Uterus (tissue), 4 donors: ENCODE data around the gene ZNF608. TPM values are rescaled to one million over a fixed set of nuclear protein-coding genes. Genes with fewer than 3 reads are reported as not detected.

Source experiments
- DNase-seq, 2 donors: peaks; one replicate each; pipeline ENCODE4 v3.0.0-alpha.2; 2019 to 2020
- H3K27ac ChIP-seq, 2 donors: fragments of 200-600 bp; sonication (generic); 1 replicate in 1 of 2; 2 replicates in 1 of 2; pipeline ENCODE4 v1.5.1; 2016 to 2018
- H3K27me3 ChIP-seq, 2 donors: fragments of 200-600 bp; sonication (generic); one replicate each; pipeline ENCODE4 v1.5.1; 2018 to 2019; ENCODE audit warnings: control low read depth in 1 of 2
- H3K36me3 ChIP-seq, 2 donors: fragments of 200-600 bp; sonication (generic); one replicate each; pipeline ENCODE4 v1.5.1; 2019; ENCODE audit warnings: control low read depth in 1 of 2
- H3K4me1 ChIP-seq, 2 donors: fragments of 200-600 bp; sonication (generic); one replicate each; pipeline ENCODE4 v1.5.1; 2018 to 2019; ENCODE audit warnings: control low read depth in 1 of 2
- H3K4me3 ChIP-seq, 2 donors: fragments of 200-600 bp; sonication (generic); 1 replicate in 1 of 2; 2 replicates in 1 of 2; pipeline ENCODE4 v1.5.1; 2018 to 2019; ENCODE audit warnings: mild to moderate bottlenecking in 1 of 2
- H3K9me3 ChIP-seq, 2 donors: fragments of 200-600 bp; sonication (generic); one replicate each; pipeline ENCODE4 v1.5.1; 2019; ENCODE audit warnings: control low read depth in 1 of 2
- POLR2A ChIP-seq, 2 donors: fragments of 450-650 bp; IDR thresholded peaks; one replicate each; pipeline ENCODE4 v1.6.1; 2016; ENCODE audit warnings: antibody characterized with exemption in 2 of 2, mild to moderate bottlenecking in 1 of 2, moderate library complexity in 1 of 2
- intact Hi-C: fragments of 100-400 bp; cut with DNase I; formaldehyde crosslinking; loops from one replicate; pipeline ENCODE4 v1.15.1; 2023; ENCODE audit warnings: low total_unique reads
- total RNA-seq, 4 donors: library from RNA; depleted of rRNA in 3 of 4; stranded (reverse); fragments of >200 nt in 3 of 4; gene quantifications; one replicate each; pipeline versions ENCODE4 v1.1.0 to v1.2.4, GENCODE V29; 2014 to 2023
- TF ChIP-seq, protein P1 (sequence below), 4 experiments: fragments of 200-600 bp in 2 of 4; fragments of 450-650 bp in 2 of 4; sonication (generic) in 2 of 4; IDR thresholded peaks; one replicate each; pipeline ENCODE4 v1.5.1; 2016 to 2019; ENCODE audit warnings: antibody characterized with exemption in 4 of 4, mild to moderate bottlenecking in 2 of 4, moderate library complexity in 1 of 4
- donor health status: DM: yes; HTN: yes; CAD: no.

ZNF608 gene
- total RNA-seq, 4 donors from 2014 or later: 11.1 to 1,086 (median 59.0) TPM

DNA sequence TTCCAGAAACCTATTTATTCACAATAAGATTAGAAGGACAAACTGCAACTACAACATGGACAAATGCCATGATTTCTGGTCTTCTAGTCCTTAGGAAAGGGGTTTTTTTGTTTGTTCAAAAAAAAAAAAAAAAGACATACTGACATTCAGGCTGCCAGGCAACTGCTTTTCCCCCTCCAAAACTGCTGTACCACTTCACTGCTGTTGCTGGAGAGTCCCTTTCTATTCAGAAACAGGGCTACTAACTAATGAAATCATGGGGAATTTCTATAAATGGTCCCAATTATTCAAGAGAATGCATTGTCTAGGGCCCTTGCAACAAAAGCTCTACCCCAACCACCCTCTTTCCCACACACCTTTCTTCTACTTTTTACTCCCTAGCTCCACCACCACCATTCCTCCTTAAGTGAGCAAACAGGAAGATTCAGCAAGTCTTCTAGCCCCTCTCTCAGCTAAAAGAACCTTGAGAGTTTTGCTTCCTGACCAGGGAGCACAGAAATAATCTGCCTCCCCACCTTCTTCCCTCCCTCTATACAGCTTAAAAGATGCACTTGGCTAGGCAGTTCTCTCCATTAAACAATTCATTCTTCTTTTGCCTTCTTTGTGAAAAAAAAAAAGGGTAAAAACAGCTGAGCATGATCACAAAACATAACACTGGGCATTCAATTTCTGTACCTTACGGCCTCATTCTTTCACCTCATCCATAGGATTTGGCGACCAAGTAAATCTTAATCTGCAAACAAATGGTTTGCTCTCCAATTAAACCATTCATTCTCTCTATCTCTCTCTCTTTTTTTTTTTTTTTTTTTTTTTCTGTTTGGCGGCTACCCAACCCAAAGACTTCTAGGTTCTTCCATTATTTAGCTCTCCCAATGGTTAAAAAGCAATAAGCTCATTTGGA lies 13.8 kb downstream of the ZNF608 start:
- Histone ChIP-seq H3K9me3 (no peaks in the 10 kb centered on the region), H3K27ac (no peak overlapping the region), H3K4me1 (no peaks in the 10 kb centered on the region), H3K27me3 (no peaks in the 10 kb centered on the region), H3K36me3 (no peaks in the 10 kb centered on the region), H3K4me3 (no peak overlapping the region)
- DNase-seq: no peak
- intact Hi-C loops: no loop called here
- TF ChIP-seq POLR2A (IDR thresholded peaks at IDR 0.05): no peak
- TF ChIP-seq, protein P1, sequence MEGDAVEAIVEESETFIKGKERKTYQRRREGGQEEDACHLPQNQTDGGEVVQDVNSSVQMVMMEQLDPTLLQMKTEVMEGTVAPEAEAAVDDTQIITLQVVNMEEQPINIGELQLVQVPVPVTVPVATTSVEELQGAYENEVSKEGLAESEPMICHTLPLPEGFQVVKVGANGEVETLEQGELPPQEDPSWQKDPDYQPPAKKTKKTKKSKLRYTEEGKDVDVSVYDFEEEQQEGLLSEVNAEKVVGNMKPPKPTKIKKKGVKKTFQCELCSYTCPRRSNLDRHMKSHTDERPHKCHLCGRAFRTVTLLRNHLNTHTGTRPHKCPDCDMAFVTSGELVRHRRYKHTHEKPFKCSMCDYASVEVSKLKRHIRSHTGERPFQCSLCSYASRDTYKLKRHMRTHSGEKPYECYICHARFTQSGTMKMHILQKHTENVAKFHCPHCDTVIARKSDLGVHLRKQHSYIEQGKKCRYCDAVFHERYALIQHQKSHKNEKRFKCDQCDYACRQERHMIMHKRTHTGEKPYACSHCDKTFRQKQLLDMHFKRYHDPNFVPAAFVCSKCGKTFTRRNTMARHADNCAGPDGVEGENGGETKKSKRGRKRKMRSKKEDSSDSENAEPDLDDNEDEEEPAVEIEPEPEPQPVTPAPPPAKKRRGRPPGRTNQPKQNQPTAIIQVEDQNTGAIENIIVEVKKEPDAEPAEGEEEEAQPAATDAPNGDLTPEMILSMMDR (IDR thresholded peaks at IDR 0.05): no peak

DNA sequence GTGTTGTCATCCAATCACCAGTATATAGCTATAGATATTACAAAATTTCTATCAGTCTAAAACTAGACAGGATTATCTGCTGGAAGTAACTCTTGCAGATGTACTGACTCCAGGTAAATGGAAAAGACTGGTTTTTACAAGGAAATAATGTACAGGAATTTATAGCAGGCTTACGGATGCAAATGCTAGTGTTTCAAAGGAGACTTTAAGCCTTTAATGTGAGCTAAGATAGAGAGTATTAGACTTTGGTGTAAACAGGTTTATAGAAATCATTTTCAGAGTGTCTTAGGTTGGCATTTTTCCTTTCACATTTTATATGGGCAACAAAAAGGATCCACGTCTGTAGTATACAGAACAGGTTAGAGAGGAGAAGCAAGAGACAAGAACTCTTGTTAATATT lies 16.1 kb downstream of the ZNF608 start:
- Histone ChIP-seq H3K4me1 (no peaks in the 10 kb centered on the region), H3K36me3 (no peaks in the 10 kb centered on the region), H3K9me3 (no peaks in the 10 kb centered on the region), H3K27ac (no peak overlapping the region), H3K4me3 (no peak overlapping the region), H3K27me3 (no peaks in the 10 kb centered on the region)
- DNase-seq: no peak
- TF ChIP-seq, protein P1 (IDR thresholded peaks at IDR 0.05): no peak
- no peak for TF ChIP-seq POLR2A (IDR thresholded peaks at IDR 0.05)
- intact Hi-C loops: no loop called here

DNA sequence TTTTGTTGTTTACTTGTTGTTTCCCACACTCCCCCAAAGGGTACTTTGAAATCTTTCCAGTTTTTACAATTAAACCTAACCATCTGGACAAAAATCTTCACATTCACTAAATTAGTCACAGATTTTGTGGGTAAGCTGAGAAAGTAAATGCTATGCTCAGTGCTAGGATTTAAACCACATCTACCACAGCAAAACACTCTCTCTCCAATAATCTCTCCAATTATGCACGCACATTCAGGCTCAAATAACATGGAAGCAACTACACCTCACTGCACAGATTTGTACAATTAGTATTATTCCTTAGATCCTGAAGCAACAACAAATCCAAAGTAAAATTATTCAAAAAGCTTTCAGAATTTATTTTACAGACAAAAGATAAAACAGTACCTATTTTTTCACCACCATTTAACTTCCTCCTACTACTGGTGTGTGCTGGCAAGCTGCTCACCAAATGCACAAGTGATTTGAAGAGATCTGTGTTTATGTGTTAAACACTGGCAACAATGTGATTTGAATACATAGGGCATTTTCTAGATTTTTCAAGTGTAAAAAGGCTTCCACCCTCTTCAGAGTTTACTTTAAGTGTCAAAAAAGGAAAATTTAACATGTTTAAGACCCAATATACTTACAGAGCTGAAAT lies 16.6 kb downstream of the ZNF608 start:
- TF ChIP-seq, protein P1 (IDR thresholded peaks at IDR 0.05): no peak
- TF ChIP-seq POLR2A (IDR thresholded peaks at IDR 0.05): no peak
- H3K4me1 ChIP-seq: no peaks in the 10 kb centered on the region
- intact Hi-C loops: no loop called here
- H3K27me3 ChIP-seq: no peaks in the 10 kb centered on the region
- H3K36me3 ChIP-seq: no peaks in the 10 kb centered on the region
- H3K9me3 ChIP-seq: no peaks in the 10 kb centered on the region
- no peak overlapping the region for H3K27ac ChIP-seq
- DNase-seq: no peak
- H3K4me3 ChIP-seq: no peak overlapping the region

DNA sequence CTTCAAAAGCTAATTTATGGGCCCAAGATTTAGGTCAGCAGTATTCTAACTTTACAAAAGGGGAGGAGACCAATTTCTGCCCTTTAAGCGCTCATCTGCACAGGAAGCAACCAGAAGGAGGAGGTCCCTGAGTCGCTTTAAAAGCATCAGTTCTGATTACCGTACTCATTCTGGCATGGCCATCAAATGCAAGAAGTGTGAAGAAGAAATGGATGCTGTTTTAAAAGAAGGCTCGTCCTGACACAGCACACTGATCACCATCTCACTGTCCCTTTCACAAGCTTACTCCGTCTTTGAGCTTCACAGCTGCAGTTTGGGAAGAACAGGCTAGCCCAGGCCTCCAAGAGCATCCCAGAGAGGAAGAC lies 17.5 kb downstream of the ZNF608 start:
- no peak for DNase-seq
- intact Hi-C loops: no loop called here
- TF ChIP-seq, protein P1 (IDR thresholded peaks at IDR 0.05): no peak
- no peak for TF ChIP-seq POLR2A (IDR thresholded peaks at IDR 0.05)
- Histone ChIP-seq H3K27me3 (no peaks in the 10 kb centered on the region), H3K36me3 (no peaks in the 10 kb centered on the region), H3K4me1 (no peaks in the 10 kb centered on the region), H3K9me3 (no peaks in the 10 kb centered on the region), H3K4me3 (no peak overlapping the region), H3K27ac (no peak overlapping the region)

DNA sequence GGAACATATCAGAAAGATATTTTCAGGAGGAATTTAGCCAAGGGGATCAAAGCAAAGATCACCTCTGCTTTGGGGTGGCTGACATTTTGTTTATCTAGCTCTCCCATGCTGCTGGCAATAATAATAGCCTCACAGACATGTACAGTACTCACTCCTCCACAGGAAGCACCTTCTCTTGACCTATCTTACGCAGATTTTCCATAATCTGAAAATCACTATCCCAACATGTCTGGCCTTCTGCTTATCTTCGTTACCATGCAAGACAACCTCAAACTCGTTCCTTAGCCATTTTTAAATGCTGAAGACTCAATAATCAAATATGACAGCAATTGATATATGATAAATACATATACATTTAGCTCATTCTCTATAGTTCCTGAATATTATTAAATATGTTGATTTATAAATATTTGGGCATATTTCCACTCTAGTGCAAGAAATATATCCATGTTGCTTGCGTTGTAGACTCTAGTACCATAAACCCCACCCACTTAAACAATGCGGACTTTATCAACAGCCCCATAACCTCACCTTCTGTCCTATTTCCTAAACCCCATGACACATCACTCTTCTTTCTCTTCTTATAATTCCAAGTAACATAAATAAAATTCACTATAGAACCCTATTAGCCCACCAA lies 18.0 kb downstream of the ZNF608 start:
- Histone ChIP-seq H3K4me1 (no peaks in the 10 kb centered on the region), H3K36me3 (no peaks in the 10 kb centered on the region), H3K4me3 (no peak overlapping the region), H3K27ac (no peak overlapping the region), H3K9me3 (no peaks in the 10 kb centered on the region), H3K27me3 (no peaks in the 10 kb centered on the region)
- no peak for DNase-seq
- TF ChIP-seq POLR2A (IDR thresholded peaks at IDR 0.05): no peak
- TF ChIP-seq, protein P1 (IDR thresholded peaks at IDR 0.05): no peak
- intact Hi-C loops: no loop called here
